Muscle of leg (tissue), 9 donors: ENCODE measurements around the gene ZNF808. TPM values are rescaled to one million over a fixed set of nuclear protein-coding genes. Genes with fewer than 3 reads are reported as not detected.

ENCODE experiments used
- polyA plus RNA-seq, 8 donors: library from polyadenylated mRNA; unstranded; fragments of 120-200 nt; gene quantifications; one replicate each; pipeline versions ENCODE4 v1.2.1 to v1.2.3, GENCODE V29; 2013; ENCODE audit warnings: inconsistent platforms in 1 of 8, low replicate concordance in 1 of 8; ENCODE audit not compliant: insufficient read length in 8 of 8, insufficient read depth in 1 of 8
- total RNA-seq: library from RNA; stranded (reverse); fragments of 120-200 nt; gene quantifications from one replicate; pipeline ENCODE4 v1.2.4, GENCODE V29; 2013

The ZNF808 gene
- total and polyA plus RNA-seq, 9 donors = 3.6 to 15.9 (median 5.7) TPM

Other genes with a start within 250 kb of the ZNF808 start
- 9.0 TPM for gene ZNF480, start 230.5 kb upstream of the ZNF808 start, total RNA-seq
- gene ZNF480, start 230.5 kb upstream of the ZNF808 start, polyA plus RNA-seq = 1 to 10 TPM; 5.8 to 9.9 (median 8.8) TPM
- 4.3 TPM for gene ZNF610, start 191.4 kb upstream of the ZNF808 start, total RNA-seq
- 1 to 10 TPM; 2.9 to 5.3 (median 3.9) TPM for gene ZNF610, start 191.4 kb upstream of the ZNF808 start, polyA plus RNA-seq
- 25.4 TPM for gene ZNF880, start 157.7 kb upstream of the ZNF808 start, total RNA-seq
- 10 to 100 TPM; 11.0 to 16.7 (median 14.9) TPM for gene ZNF880, start 157.7 kb upstream of the ZNF808 start, polyA plus RNA-seq
- 30.0 TPM for gene ZNF528, start 129.8 kb upstream of the ZNF808 start, total RNA-seq
- gene ZNF528, start 129.8 kb upstream of the ZNF808 start, polyA plus RNA-seq = 10 to 100 TPM; 14.1 to 27.8 (median 17.3) TPM
- gene ZNF534, start 98.5 kb upstream of the ZNF808 start, total RNA-seq = 0.22 TPM
- gene ZNF534, start 98.5 kb upstream of the ZNF808 start, polyA plus RNA-seq = 1 to 10 TPM in 3 of 8 donors, under 1 TPM in 5; 0.50 to 1.2 (median 0.73) TPM
- 5.9 TPM for gene ZNF578, start 74.1 kb upstream of the ZNF808 start, total RNA-seq
- gene ZNF578, start 74.1 kb upstream of the ZNF808 start, polyA plus RNA-seq = 1 to 10 TPM; 1.3 to 4.1 (median 3.0) TPM
- 12.5 TPM for gene ZNF701, start 42.6 kb downstream of the ZNF808 start, total RNA-seq
- gene ZNF701, start 42.6 kb downstream of the ZNF808 start, polyA plus RNA-seq = 10 to 100 TPM in 1 of 8 donors, 1 to 10 TPM in 7; 6.4 to 10.7 (median 8.4) TPM
- 45.7 TPM for gene ZNF83, start 110.7 kb downstream of the ZNF808 start, total RNA-seq
- gene ZNF83, start 110.7 kb downstream of the ZNF808 start, polyA plus RNA-seq = 10 to 100 TPM; 25.6 to 53.9 (median 36.5) TPM
- 9.0 TPM for gene ZNF611, start 207.4 kb downstream of the ZNF808 start, total RNA-seq
- 10 to 100 TPM in 1 of 8 donors, 1 to 10 TPM in 7; 4.9 to 10.5 (median 6.8) TPM for gene ZNF611, start 207.4 kb downstream of the ZNF808 start, polyA plus RNA-seq